Type B pancreatic cell (in vitro differentiated cells): Measurements from ENCODE around the gene FAM234A. TPM values are rescaled to one million over a fixed set of nuclear protein-coding genes. Genes with fewer than 3 reads are reported as not detected.
"Not testable (repeated sequence)": the region's sequence is repeated elsewhere in the genome, so short reads cannot be mapped to it uniquely, and the experiment has no call there.

Experiments used
- DNase-seq: peaks from one replicate; pipeline ENCODE4 v3.0.0; 2021; ENCODE audit warnings: mixed read lengths; ENCODE audit not compliant: unreplicated experiment; ENCODE audit errors: extremely low spot score
- H3K27ac Mint-ChIP-seq: 2 replicates; pipeline ENCODE4 v1.8.0; 2021; ENCODE audit warnings: mild to moderate bottlenecking, mixed read lengths
- H3K27me3 Mint-ChIP-seq: 2 replicates; pipeline ENCODE4 v1.8.0; 2021; ENCODE audit warnings: mixed read lengths
- H3K36me3 Mint-ChIP-seq: 2 replicates; pipeline ENCODE4 v1.8.0; 2021; ENCODE audit warnings: mixed read lengths
- H3K4me1 Mint-ChIP-seq: one replicate; pipeline ENCODE4 v1.8.0; 2021; ENCODE audit warnings: mixed read lengths; ENCODE audit not compliant: unreplicated experiment
- H3K4me3 Mint-ChIP-seq: 2 replicates; pipeline ENCODE4 v1.8.0; 2021; ENCODE audit warnings: mild to moderate bottlenecking, mixed read lengths
- H3K9me3 Mint-ChIP-seq: 2 replicates; pipeline ENCODE4 v1.8.0; 2021; ENCODE audit warnings: mixed read lengths
- total RNA-seq: library from RNA; stranded (reverse); gene quantifications from 2 replicates; pipeline ENCODE4 v1.2.1, GENCODE V29; 2021; ENCODE audit warnings: low replicate concordance
- TF ChIP-seq, protein P1 (sequence below): fragments of 200-600 bp; sonication (generic); conservative IDR thresholded peaks from 2 replicates; pipeline ENCODE4 v1.5.0; 2021; ENCODE audit warnings: antibody characterized with exemption, mild to moderate bottlenecking

The FAM234A gene
- total RNA-seq, 1 donor from 2014 or later: 125 TPM

DNA sequence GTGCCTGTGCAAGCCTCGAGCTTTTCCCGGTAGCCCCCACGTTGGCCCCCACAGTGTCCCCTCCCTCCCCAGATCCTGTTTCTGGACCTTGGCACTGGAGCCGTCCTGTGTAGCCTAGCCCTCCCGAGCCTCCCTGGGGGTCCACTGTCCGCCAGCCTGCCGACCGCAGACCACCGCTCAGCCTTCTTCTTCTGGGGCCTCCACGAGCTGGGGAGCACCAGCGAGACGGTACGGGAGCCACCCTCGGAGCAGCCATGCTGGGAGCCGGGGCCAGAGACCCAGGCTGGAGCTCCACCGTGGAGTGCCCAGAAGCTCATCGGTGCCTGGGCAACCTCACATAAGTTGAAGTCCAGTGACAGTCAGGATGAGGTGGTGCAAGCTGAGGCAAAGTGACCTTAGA is 29.3 kb downstream of the FAM234A start:
- Mint-ChIP-seq H3K27me3 (no peaks in the 10 kb centered on the region), H3K4me3 (no peak overlapping the region), H3K9me3 (no peaks in the 10 kb centered on the region), H3K36me3 (peaks cover 4% of the 10 kb centered on the region), H3K27ac (no peak overlapping the region), H3K4me1 (no peaks in the 10 kb centered on the region)
- DNase-seq: peak; percentile 62
- TF ChIP-seq, protein P1, sequence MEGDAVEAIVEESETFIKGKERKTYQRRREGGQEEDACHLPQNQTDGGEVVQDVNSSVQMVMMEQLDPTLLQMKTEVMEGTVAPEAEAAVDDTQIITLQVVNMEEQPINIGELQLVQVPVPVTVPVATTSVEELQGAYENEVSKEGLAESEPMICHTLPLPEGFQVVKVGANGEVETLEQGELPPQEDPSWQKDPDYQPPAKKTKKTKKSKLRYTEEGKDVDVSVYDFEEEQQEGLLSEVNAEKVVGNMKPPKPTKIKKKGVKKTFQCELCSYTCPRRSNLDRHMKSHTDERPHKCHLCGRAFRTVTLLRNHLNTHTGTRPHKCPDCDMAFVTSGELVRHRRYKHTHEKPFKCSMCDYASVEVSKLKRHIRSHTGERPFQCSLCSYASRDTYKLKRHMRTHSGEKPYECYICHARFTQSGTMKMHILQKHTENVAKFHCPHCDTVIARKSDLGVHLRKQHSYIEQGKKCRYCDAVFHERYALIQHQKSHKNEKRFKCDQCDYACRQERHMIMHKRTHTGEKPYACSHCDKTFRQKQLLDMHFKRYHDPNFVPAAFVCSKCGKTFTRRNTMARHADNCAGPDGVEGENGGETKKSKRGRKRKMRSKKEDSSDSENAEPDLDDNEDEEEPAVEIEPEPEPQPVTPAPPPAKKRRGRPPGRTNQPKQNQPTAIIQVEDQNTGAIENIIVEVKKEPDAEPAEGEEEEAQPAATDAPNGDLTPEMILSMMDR: no peak

DNA sequence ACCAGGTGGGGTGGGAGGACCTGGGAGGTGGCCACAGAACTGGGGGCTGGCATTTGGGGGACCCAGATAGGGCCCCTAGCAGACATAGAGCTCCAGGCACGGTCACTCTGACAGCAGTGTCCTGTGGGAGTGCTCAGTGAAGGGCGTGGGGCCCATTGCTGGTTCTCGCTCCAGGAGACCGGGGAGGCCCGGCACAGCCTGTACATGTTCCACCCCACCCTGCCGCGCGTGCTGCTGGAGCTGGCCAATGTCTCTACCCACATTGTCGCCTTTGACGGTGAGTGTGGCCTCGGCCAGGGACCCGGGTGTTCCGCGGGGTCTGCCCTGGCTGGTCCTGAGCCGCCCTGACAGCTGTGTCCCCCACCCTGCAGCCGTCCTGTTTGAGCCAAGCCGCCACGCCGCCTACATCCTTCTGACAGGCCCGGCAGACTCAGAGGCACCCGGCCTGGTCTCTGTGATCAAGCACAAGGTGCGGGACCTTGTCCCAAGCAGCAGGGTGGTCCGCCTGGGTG is 29.9 kb downstream of the FAM234A start:
- DNase-seq: peak; percentile 68
- no peaks in the 10 kb centered on the region for H3K4me1 Mint-ChIP-seq
- no peak overlapping the region for H3K4me3 Mint-ChIP-seq

DNA sequence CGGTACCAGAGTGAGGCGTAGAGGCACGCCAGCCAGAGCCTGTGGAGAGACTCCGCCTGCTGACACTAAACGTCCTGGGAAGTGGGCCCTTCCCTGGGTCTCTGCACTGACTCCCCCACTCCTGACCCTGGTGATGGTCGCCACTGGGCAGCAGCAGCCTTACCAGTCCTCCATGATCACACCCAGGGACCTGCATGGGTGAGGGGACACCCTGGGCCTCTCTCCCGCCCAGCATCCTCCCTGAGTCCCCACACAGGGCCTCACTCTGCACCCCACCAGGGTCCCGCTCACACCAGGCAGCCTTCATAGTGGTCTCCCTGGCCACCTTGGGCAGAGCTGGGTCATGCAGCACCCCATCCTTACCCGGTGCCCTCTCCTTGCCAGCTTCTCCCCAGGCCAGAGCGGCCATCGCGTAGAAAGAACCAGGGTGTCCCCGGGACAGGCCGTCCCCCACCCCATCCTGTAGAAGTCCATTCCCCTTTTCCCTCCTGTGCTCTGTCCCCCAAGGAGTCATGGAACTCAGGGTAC is 30.4 kb downstream of the FAM234A start:
- no peak overlapping the region for H3K27ac Mint-ChIP-seq
- TF ChIP-seq, protein P1: no peak
- DNase-seq: peak; percentile 65
- no peaks in the 10 kb centered on the region for H3K27me3 Mint-ChIP-seq
- peaks cover 4% of the 10 kb centered on the region for H3K36me3 Mint-ChIP-seq
- no peaks in the 10 kb centered on the region for H3K9me3 Mint-ChIP-seq
- H3K4me3 Mint-ChIP-seq: no peak overlapping the region
- no peaks in the 10 kb centered on the region for H3K4me1 Mint-ChIP-seq

More for the DNA sequence above, 29.9 kb downstream of the FAM234A start:
- TF ChIP-seq, protein P1: no peak
- H3K27me3 Mint-ChIP-seq: no peaks in the 10 kb centered on the region
- H3K27ac Mint-ChIP-seq: no peak overlapping the region
- peaks cover 4% of the 10 kb centered on the region for H3K36me3 Mint-ChIP-seq
- no peaks in the 10 kb centered on the region for H3K9me3 Mint-ChIP-seq

DNA sequence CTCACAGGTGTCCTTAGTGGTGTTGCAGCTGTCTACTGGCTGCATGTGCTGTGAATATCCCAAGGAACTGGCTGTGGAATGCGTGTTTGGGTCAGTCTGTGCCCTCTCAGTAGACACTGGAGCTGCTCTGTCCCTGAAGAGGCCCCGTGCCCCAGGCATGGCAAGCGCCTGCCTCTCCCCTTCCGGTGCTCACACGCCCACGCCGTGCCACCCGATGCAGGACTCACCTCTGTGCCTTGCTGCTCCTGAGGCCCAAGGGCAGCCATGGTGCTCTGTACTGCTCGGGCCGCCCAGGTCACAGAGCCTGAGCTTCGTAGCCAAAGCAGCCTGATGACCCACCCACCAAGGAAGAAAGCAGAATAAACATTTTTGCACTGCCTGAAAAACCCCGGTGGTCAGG is 31.1 kb downstream of the FAM234A start:
- no peak overlapping the region for H3K4me3 Mint-ChIP-seq
- no peaks in the 10 kb centered on the region for H3K9me3 Mint-ChIP-seq
- no peaks in the 10 kb centered on the region for H3K4me1 Mint-ChIP-seq
- H3K27me3 Mint-ChIP-seq: no peaks in the 10 kb centered on the region
- H3K36me3 Mint-ChIP-seq: peaks cover under 1% of the 10 kb centered on the region
- DNase-seq: no peak
- no peak overlapping the region for H3K27ac Mint-ChIP-seq
- TF ChIP-seq, protein P1: no peak

DNA sequence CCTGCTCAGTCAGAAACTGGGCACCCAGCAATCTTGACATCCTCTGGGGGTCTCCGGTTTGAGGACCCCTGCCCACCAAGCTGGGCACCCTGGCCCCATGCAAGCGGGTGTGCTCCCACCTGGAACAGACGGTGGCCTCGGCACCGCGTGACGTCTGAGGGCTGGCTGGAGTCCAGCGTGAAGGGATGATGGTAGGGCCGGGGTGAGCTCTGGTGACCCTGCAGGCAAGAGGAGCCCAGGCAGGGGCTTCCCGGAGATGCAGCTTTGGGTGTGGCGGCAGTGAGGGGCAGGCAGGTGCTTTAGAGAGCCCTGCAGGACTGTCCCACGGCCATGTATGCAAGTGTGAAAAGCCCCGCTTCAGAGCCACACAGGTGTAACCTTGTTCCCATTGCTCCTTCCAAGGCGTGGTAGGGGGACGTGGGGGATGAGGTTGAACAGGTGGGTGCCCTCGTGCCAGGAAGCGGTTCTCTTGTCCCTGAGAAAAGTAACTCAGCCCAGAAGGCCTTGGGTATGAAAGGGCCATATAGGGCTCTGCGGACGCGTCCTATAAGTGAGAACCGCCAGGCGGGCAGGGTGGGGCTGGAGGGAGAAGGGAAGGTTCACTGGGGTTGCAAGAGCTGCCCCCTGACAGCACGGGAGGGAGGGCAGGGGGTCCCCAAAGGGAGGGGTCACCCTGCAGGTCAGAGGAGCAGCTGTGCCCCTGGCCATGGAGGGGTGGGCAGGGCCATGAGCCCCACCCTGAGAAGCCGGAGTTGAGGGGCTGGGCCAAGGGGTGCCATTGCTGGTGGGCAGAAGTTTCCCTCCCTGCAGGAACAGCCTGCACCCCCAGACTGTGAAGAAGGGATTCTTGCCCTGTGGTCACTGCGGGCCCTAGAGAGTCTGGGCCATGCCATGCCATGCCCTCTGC is 31.9 kb downstream of the FAM234A start:
- H3K27ac Mint-ChIP-seq: no peak overlapping the region
- H3K9me3 Mint-ChIP-seq: no peaks in the 10 kb centered on the region
- no peaks in the 10 kb centered on the region for H3K36me3 Mint-ChIP-seq
- no peak for DNase-seq
- H3K4me3 Mint-ChIP-seq: no peak overlapping the region
- TF ChIP-seq, protein P1: no peak
- no peaks in the 10 kb centered on the region for H3K27me3 Mint-ChIP-seq
- no peaks in the 10 kb centered on the region for H3K4me1 Mint-ChIP-seq

DNA sequence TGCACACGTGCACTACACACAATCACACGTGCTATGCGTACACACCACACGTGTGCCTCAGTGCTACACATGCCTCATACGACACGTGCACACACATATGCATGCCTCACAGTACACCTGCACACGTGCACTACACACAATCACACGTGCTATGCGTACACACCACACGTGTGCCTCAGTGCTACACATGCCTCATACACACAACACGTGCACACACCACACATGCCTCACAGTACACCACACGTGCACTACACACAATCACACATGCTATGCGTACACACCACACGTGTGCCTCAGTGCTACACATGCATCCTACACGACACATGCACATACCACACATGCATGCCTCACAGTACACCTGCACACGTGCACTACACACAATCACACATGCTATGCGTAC is 32.9 kb downstream of the FAM234A start:
- H3K9me3 Mint-ChIP-seq, H3K4me3 Mint-ChIP-seq, H3K27me3 Mint-ChIP-seq, H3K27ac Mint-ChIP-seq, H3K4me1 Mint-ChIP-seq, H3K36me3 Mint-ChIP-seq, DNase-seq: not testable (repeated sequence)
